Renal cortical epithelial cell (primary cell): ENCODE measurements around the gene IL17C. TPM values are rescaled to one million over a fixed set of nuclear protein-coding genes. Genes with fewer than 3 reads are reported as not detected.
"Not testable (repeated sequence)": the region's sequence is repeated elsewhere in the genome, so short reads cannot be mapped to it uniquely, and the experiment has no call there.

ENCODE experiments used
- DNase-seq: peaks from one replicate; pipeline ENCODE4 v3.0.0-alpha.2; 2011; ENCODE audit warnings: low read depth
- total RNA-seq: library from RNA; depleted of rRNA; stranded (reverse); fragments of >200 nt; gene quantifications from 2 replicates; pipeline ENCODE4 v1.2.3, GENCODE V29; 2014

The IL17C gene
- total RNA-seq, 1 donor from 2014 or later: not detected

GRCh38 chr16:88658714-88659113 lies 20.3 kb downstream of the IL17C start:
- no peak for DNase-seq

- DNase-seq: no peak
These were observed 20.8 kb downstream of the IL17C start for GRCh38 chr16:88659160-88659559.

GRCh38 chr16:88661468-88661867 lies 23.1 kb downstream of the IL17C start:
- DNase-seq: no peak

GRCh38 chr16:88662222-88662842 lies 24.0 kb downstream of the IL17C start:
- no peak for DNase-seq

- peak; percentile 93 for DNase-seq
These were observed 24.7 kb downstream of the IL17C start, which contains the start of gene MVD for GRCh38 chr16:88662843-88663606. MVD (minus strand) TSS chr16:88663091; CDS start chr16:88663080, 11 bp downstream.

GRCh38 chr16:88665148-88665547 lies 26.8 kb downstream of the IL17C start:
- peak; percentile 68 for DNase-seq

GRCh38 chr16:88665570-88665969 lies 27.2 kb downstream of the IL17C start:
- no peak for DNase-seq

- no peak for DNase-seq
These were observed 29.1 kb downstream of the IL17C start for GRCh38 chr16:88667461-88667860.

- not testable (repeated sequence) for DNase-seq
These were observed 31.1 kb downstream of the IL17C start for GRCh38 chr16:88669493-88669892.

GRCh38 chr16:88669980-88670379 lies 31.6 kb downstream of the IL17C start:
- no peak for DNase-seq

- no peak for DNase-seq
These were observed 33.4 kb downstream of the IL17C start for GRCh38 chr16:88671806-88672205.

- DNase-seq: no peak
These were observed 34.4 kb downstream of the IL17C start for GRCh38 chr16:88672776-88673175.

GRCh38 chr16:88673716-88674379 lies 35.5 kb downstream of the IL17C start:
- no peak for DNase-seq

GRCh38 chr16:88676502-88677242 lies 38.3 kb downstream of the IL17C start:
- no peak for DNase-seq

- DNase-seq: no peak
These were observed 39.3 kb downstream of the IL17C start for GRCh38 chr16:88677721-88678120.

- no peak for DNase-seq
These were observed 40.0 kb downstream of the IL17C start for GRCh38 chr16:88678224-88678979.

GRCh38 chr16:88680554-88681083 lies 42.2 kb downstream of the IL17C start:
- DNase-seq: no peak

GRCh38 chr16:88681084-88681680 lies 42.8 kb downstream of the IL17C start:
- DNase-seq: no peak

- DNase-seq: no peak
These were observed 43.5 kb downstream of the IL17C start for GRCh38 chr16:88681709-88682451.
